ENCODE measurements around the gene NELL2. TPM values are rescaled to one million over a fixed set of nuclear protein-coding genes. Genes with fewer than 3 reads are reported as not detected.

Gene NELL2
- total and polyA plus RNA-seq, 10 of the 15 experiments (the other 5 are each of a cell fraction or from before 2014, with no cell fraction given), result 0.27 to 2.3 (median 0.76) TPM

DNA sequence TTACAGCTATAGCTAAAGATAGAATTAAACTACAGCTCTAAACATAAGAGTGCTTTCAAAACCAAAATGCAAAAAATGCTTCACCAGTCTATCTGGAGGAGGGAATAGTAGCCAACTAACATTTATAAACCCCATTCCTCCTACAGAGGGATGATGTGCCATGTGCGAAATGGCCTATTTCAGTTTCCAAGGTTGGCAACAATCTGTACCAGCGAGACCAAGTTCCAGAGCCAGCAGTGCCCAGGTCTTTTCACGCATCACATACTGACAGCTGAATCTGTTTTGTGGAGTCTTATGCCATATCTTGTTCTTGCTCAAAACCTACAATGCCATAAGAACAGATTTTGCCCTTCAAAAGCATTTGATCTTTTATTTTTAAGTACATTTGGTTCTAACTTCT, 24.5 kb downstream of the NELL2 start (continued):
- TF ChIP-seq, protein P1, sequence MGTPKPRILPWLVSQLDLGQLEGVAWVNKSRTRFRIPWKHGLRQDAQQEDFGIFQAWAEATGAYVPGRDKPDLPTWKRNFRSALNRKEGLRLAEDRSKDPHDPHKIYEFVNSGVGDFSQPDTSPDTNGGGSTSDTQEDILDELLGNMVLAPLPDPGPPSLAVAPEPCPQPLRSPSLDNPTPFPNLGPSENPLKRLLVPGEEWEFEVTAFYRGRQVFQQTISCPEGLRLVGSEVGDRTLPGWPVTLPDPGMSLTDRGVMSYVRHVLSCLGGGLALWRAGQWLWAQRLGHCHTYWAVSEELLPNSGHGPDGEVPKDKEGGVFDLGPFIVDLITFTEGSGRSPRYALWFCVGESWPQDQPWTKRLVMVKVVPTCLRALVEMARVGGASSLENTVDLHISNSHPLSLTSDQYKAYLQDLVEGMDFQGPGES (IDR thresholded peaks at IDR 0.05), result no peak
- no peak for TF ChIP-seq ZNF24 (IDR thresholded peaks at IDR 0.05)
- no peak for TF ChIP-seq FOXM1 (IDR thresholded peaks at IDR 0.05; ENCODE audit: low read depth, low read length)
- TF ChIP-seq RUNX3 (IDR thresholded peaks at IDR 0.05; ENCODE audit: low read length), result no peak
- no peak for TF ChIP-seq STAT3 (IDR thresholded peaks at IDR 0.05; ENCODE audit: low read depth, low read length)
- TF ChIP-seq RB1 (IDR thresholded peaks at IDR 0.05; ENCODE audit: borderline replicate concordance), result no peak
- TF ChIP-seq, protein P2, sequence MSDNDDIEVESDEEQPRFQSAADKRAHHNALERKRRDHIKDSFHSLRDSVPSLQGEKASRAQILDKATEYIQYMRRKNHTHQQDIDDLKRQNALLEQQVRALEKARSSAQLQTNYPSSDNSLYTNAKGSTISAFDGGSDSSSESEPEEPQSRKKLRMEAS (IDR thresholded peaks at IDR 0.05; ENCODE audit: low read depth, low read length), result no peak
- TF ChIP-seq WRNIP1 (IDR thresholded peaks at IDR 0.05; ENCODE audit: borderline replicate concordance, low read depth, low read length), result no peak
- TF ChIP-seq, protein P3, sequence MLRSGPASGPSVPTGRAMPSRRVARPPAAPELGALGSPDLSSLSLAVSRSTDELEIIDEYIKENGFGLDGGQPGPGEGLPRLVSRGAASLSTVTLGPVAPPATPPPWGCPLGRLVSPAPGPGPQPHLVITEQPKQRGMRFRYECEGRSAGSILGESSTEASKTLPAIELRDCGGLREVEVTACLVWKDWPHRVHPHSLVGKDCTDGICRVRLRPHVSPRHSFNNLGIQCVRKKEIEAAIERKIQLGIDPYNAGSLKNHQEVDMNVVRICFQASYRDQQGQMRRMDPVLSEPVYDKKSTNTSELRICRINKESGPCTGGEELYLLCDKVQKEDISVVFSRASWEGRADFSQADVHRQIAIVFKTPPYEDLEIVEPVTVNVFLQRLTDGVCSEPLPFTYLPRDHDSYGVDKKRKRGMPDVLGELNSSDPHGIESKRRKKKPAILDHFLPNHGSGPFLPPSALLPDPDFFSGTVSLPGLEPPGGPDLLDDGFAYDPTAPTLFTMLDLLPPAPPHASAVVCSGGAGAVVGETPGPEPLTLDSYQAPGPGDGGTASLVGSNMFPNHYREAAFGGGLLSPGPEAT (IDR thresholded peaks at IDR 0.05; ENCODE audit: low read depth), result no peak

DNA sequence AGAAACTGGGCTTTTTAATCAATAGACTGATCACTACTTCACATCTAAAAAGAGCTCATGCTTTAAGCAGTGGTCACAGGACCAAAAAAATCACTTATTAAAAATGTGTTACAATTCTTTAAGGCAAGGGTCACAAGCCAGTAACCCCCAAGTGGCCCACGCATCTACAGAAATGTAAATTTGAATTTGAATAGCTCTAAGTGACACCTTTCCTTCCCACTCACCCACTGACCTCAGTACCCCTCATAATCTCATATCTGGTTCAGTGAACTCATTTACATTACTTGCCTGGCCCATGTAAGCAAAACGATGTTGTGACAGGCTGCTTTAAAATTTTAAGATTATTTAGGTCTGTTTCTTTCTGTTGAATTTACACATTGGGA, 27.4 kb downstream of the NELL2 start:
- Histone ChIP-seq H3K9ac (ENCODE audit: control insufficient read depth, insufficient read depth, low read length) (no peak overlapping the region), H4K20me1 (ENCODE audit: control insufficient read depth, insufficient read depth) (no peaks in the 10 kb centered on the region)
- 16% methylated on average over 2 of the region's 2 CpGs for WGBS (ENCODE audit: insufficient coverage, insufficient replicate concordance, low lambda C conversion rate, missing lambda C conversion rate)

More for the DNA sequence above, 27.4 kb downstream of the NELL2 start:
- Histone ChIP-seq H3K4me2 (ENCODE audit: control insufficient read depth, insufficient read depth) (no peak overlapping the region; the same call in 1 of the 2 replicates), H2AFZ (ENCODE audit: control insufficient read depth, low read depth, low read length) (no peak overlapping the region), H3K4me1 (ENCODE audit: control insufficient read depth, insufficient read depth, low read length) (peaks cover 6% of the 10 kb centered on the region), H3K27me3 (replicated peaks in 1 of 2; ENCODE audit: control insufficient read depth in 2 of 2, insufficient read depth in 2 of 2, low read length in 1 of 2) (no peaks in the 10 kb centered on the region), H3K79me2 (ENCODE audit: control insufficient read depth, insufficient read depth, low read length) (no peaks in the 10 kb centered on the region), H3K4me3 (no peak overlapping the region), H3K9me3 (replicated peaks; ENCODE audit: control insufficient read depth, insufficient read depth, low read length) (no peaks in the 10 kb centered on the region), H3K27ac (ENCODE audit: control insufficient read depth, insufficient read depth) (no peak overlapping the region), H3K36me3 (ENCODE audit: control insufficient read depth in 2 of 2, insufficient read depth in 2 of 2, low read length in 1 of 2) (no peaks in the 10 kb centered on the region)
- RAD21 ChIA-PET (ENCODE audit: unreplicated experiment), result no interaction called here
- no peak for FAIRE-seq
- SMC1A ChIA-PET (ENCODE audit: uncharacterized antibody, unreplicated experiment), result interaction anchor here (0.8 kb wide), 3 partner anchors 13 to 404 kb away, joined by 3 to 4 read pairs (median 4); no protein-coding TSS in a partner anchor
- peak; percentile 17 for DNase-seq (ENCODE audit: low read depth, low spot score)
- CTCF ChIA-PET, result interaction anchor here (0.9 kb wide), 1 partner anchor 554 kb away, joined by 3 read pairs; no protein-coding TSS in a partner anchor
- no TSS peak for BruUV-seq (replicated peaks)
- POLR2A ChIA-PET, result no interaction called here
- in situ Hi-C loops (cut with MboI), result no loop called here
- TF ChIP-seq ZNF217 (IDR thresholded peaks at IDR 0.05) (peak; percentile 22; the same call in 1 of the 2 replicates), CREM (IDR thresholded peaks at IDR 0.05; ENCODE audit: low read depth) (no peak), POU2F2 (IDR thresholded peaks at IDR 0.05; ENCODE audit: borderline replicate concordance, low read depth, low read length) (peak; percentile 42; the same call in 1 of the 3 replicates), ATF7 (IDR thresholded peaks at IDR 0.05; ENCODE audit: low read depth) (0 out of 2 replicates have a peak, but pooled peaks have one; percentile 9), EP300 (IDR thresholded peaks at IDR 0.05; ENCODE audit: borderline replicate concordance in 1 of 2, control insufficient read depth in 1 of 2, low read depth in 2 of 2, low read length in 2 of 2) (0 out of 4 replicates have a peak, but pooled peaks of 1 of the 2 experiments have one; percentile 12), RUNX3 (IDR thresholded peaks at IDR 0.05; ENCODE audit: low read length) (peak; percentile 50), MEF2A (IDR thresholded peaks at IDR 0.05; ENCODE audit: insufficient read depth, low read depth, low read length) (0 out of 2 replicates have a peak, but pooled peaks have one; percentile 13), NR2F1 (conservative IDR thresholded peaks at IDR 0.05) (peak; percentile 82), SREBF1 (IDR thresholded peaks at IDR 0.05; ENCODE audit: low read length) (no peak)
- TF ChIP-seq, protein P4, sequence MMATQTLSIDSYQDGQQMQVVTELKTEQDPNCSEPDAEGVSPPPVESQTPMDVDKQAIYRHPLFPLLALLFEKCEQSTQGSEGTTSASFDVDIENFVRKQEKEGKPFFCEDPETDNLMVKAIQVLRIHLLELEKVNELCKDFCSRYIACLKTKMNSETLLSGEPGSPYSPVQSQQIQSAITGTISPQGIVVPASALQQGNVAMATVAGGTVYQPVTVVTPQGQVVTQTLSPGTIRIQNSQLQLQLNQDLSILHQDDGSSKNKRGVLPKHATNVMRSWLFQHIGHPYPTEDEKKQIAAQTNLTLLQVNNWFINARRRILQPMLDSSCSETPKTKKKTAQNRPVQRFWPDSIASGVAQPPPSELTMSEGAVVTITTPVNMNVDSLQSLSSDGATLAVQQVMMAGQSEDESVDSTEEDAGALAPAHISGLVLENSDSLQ (IDR thresholded peaks at IDR 0.05), result peak; percentile 54
- peak; percentile 74 for ATAC-seq
- intact Hi-C loops (cut with micrococcal nuclease; ENCODE audit: unreplicated experiment), result no loop called here
